ENCODE data around the gene FOXC1.

- TF ChIP-seq PAX8 (IDR thresholded peaks at IDR 0.05) (no peak), EP300 (IDR thresholded peaks at IDR 0.05; ENCODE audit: borderline replicate concordance in 1 of 2, control insufficient read depth in 1 of 2, low read depth in 2 of 2, low read length in 2 of 2) (no peak), REST (IDR thresholded peaks at IDR 0.05; ENCODE audit: low read depth, low read length) (no peak), CTCF (IDR thresholded peaks at IDR 0.05 in 2 of 3, conservative IDR thresholded peaks at IDR 0.05 in 1 of 3; ENCODE audit: control insufficient read depth in 2 of 3, extremely low read depth in 1 of 3, insufficient read depth in 1 of 3, low read depth in 3 of 3, low read length in 3 of 3) (no peak), ZNF274 (IDR thresholded peaks at IDR 0.05; ENCODE audit: insufficient read depth, insufficient read length) (no peak), ATF3 (IDR thresholded peaks at IDR 0.05; ENCODE audit: borderline replicate concordance, extremely low read depth, low read depth, low read length) (no peak), EGR1 (IDR thresholded peaks at IDR 0.05; ENCODE audit: borderline replicate concordance in 1 of 2, low read depth in 2 of 2, low read length in 2 of 2) (no peak), TCF7 (IDR thresholded peaks at IDR 0.05; ENCODE audit: borderline replicate concordance) (no peak)
Observed at GRCh38 chr6:1561355-1561754, 48.4 kb upstream of the FOXC1 start.

All from GM12878 (cell line).